DOHH2 (cell line): ENCODE results near the gene LENG9.
"Not testable (repeated sequence)": the region's sequence is repeated elsewhere in the genome, so short reads cannot be mapped to it uniquely, and the experiment has no call there.

ENCODE experiments used
- CTCF ChIP-seq: fragments of 200-600 bp; sonication (generic); IDR thresholded peaks from one replicate; pipeline ENCODE4 v1.5.1; 2014; ENCODE audit warnings: antibody characterized with exemption, mild to moderate bottlenecking, low read depth, low read length; ENCODE audit not compliant: poor library complexity, severe bottlenecking
- EZH2phosphoT487 ChIP-seq: fragments of 200-600 bp; sonication (generic); IDR thresholded peaks from 2 replicates; pipeline ENCODE4 v1.6.1; 2017; ENCODE audit warnings: borderline replicate concordance, mild to moderate bottlenecking, antibody characterized with exemption, low read length, moderate library complexity, mixed read lengths

- TF ChIP-seq CTCF, EZH2phosphoT487: not testable (repeated sequence)
Observed at GRCh38 chr19:54507038-54507717, 43.6 kb upstream of the LENG9 start.
